ENCODE results near the gene DYNLRB1. TPM values are rescaled to one million over a fixed set of nuclear protein-coding genes. Genes with fewer than 3 reads are reported as not detected.
"Not testable (repeated sequence)": the region's sequence is repeated elsewhere in the genome, so short reads cannot be mapped to it uniquely, and the experiment has no call there.

Gene DYNLRB1
- total RNA-seq = 100 to 1,000 TPM in 1 of 2 experiments, 10 to 100 TPM in 1; 83.5 to 122 TPM

- peak; percentile 81 for ATAC-seq
- Mint-ChIP-seq H3K9me3 (ENCODE audit: low read depth) (no peaks in the 10 kb centered on the region), H3K27me3 (no peaks in the 10 kb centered on the region), H3K27ac (peak within 1 kb of the TSS; percentile 98), H3K4me3 (peak within 1 kb of the TSS; percentile 97), H3K36me3 (ENCODE audit: low read depth) (peaks cover 10% of the 10 kb centered on the region), H3K4me1 (peaks cover 35% of the 10 kb centered on the region)
- POLR2A ChIA-PET = interaction anchor here (0.7 to 2.4 kb wide), 7 partner anchors 15 to 471 kb away, joined by 3 to 9 read pairs (median 5); partner anchors contain the start of gene ITCH
- intact Hi-C loops (cut with DNase I, micrococcal nuclease) = loop anchor here (1.0 to 5.0 kb wide), 13 partner anchors 42 to 1436 kb away; partner anchors contain the start of genes ACSS2 (in 1 of the 2), AHCY (in 1 of the 2), EDEM2 (in 1 of the 2) and EIF2S2 (in 1 of the 2)
- peak; percentile 98 for DNase-seq
- CTCF ChIA-PET = interaction anchor here (0.7 to 7.8 kb wide), 13 partner anchors 10 to 287 kb away, joined by 3 to 82 read pairs (median 5); partner anchors contain the start of gene TP53INP2
Observed at GRCh38 chr20:34516247-34517113, at the start of gene DYNLRB1. Gene DYNLRB1, plus strand, starts transcription at chr20:34516422. Its CDS starts 37 bp downstream, at chr20:34516459.

DNA sequence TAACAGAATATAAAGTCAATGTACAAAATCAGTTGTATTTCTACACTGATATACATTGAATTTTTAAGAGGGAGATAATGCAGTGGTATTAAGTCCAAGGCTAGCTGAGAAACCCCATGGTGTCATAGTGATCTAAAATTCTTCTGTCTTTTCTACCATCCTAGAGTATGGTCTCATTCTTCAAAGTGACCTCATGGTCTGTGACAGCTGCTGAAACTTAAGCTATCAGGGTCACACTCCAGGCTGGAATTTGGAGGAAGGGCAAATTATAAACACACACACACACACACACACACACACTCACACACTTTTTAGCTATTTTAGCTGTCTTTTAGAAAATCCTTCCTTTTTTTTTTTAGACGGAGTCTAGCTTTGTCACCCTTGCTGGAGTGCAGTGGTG, 47.3 kb upstream of the DYNLRB1 start:
- H3K4me1 Mint-ChIP-seq = peaks cover 2% of the 10 kb centered on the region
- no peak for DNase-seq
- ChIA-PET POLR2A (no interaction called here), CTCF (interaction anchor here (0.9 to 3.5 kb wide), 3 partner anchors 9 to 156 kb away, joined by 3 to 20 read pairs (median 4); no protein-coding TSS in a partner anchor)
- H3K4me3 Mint-ChIP-seq = no peak overlapping the region
- H3K27me3 Mint-ChIP-seq = no peaks in the 10 kb centered on the region
- intact Hi-C loops (cut with DNase I, micrococcal nuclease) = no loop called here
- no peak overlapping the region for H3K27ac Mint-ChIP-seq
- ATAC-seq = no peak
- peaks cover 22% of the 10 kb centered on the region for H3K36me3 Mint-ChIP-seq (ENCODE audit: low read depth)
- H3K9me3 Mint-ChIP-seq (ENCODE audit: low read depth) = no peaks in the 10 kb centered on the region

DNA sequence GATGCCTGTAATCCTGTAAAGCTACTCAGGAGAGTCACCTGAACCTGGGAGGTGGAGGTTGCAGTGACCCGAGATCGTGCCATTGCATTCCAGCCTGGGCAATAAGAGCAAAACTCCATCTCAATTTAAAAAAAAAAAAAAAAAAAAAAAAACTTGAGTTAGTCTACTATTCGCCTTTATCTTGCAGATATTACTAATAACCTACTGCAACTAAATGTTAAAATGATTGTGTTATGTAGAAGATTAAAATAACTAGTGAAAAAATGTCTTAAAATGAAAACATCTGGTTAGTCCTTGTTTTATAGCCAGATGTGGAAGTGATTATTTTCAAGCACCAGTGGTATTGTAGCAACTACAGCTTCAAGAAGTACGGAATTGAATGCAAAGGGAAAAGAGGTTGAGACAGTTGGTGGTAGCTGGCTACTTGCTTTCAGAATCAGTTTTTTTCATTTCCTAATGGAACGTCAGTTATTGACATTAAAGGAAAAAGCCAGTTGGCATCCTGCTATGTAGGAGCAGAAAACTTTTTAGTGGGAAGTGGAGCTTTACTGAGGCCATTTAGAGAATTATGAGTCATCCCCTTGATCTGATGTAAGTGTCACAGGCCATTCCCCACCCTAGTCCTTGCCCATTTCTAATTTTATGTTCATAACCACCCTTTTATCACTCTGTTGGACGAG, 43.8 kb upstream of the DYNLRB1 start:
- Mint-ChIP-seq H3K9me3 (ENCODE audit: low read depth) (no peaks in the 10 kb centered on the region), H3K4me3 (no peak overlapping the region), H3K36me3 (ENCODE audit: low read depth) (peaks cover 30% of the 10 kb centered on the region), H3K27ac (no peak overlapping the region), H3K4me1 (peaks cover 6% of the 10 kb centered on the region), H3K27me3 (no peaks in the 10 kb centered on the region)
- POLR2A ChIA-PET = interaction anchor here (0.6 kb wide), 1 partner anchor 286 kb away, joined by 6 read pairs; no protein-coding TSS in a partner anchor
- DNase-seq = no peak
- CTCF ChIA-PET = interaction anchor here (2.2 kb wide), 1 partner anchor 159 kb away, joined by 17 read pairs; no protein-coding TSS in a partner anchor
- intact Hi-C loops (cut with DNase I, micrococcal nuclease) = no loop called here
- ATAC-seq = no peak

DNA sequence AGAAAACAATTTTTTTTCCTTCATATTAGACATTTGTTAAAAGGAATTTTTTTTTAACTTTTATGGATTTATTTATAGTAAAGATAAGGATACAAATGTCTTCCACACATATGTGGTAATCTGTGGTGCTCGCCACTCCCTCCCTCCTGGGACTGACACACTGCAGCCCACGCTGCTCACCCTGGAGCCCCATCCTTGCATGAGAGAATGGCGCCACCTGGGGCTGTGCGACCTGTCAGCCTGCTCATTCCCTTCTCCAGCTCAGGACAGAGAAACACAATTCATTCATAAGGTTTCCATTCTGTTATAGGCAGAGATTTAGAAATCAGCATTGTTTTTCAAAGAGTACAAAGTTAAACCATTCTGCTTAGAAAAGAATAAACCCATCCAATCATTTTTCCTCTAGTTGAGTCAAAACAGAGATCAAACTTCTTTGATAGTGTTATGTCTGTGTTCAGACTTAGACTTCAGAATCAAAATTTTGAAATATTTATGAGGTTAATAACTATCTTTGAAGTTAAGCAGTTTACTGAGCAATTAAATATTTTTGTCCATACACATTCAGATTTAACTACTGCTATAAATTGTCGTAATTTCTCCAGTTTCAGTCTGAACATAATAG, 42.8 kb upstream of the DYNLRB1 start:
- POLR2A ChIA-PET = interaction anchor here (0.6 kb wide), 1 partner anchor 285 kb away, joined by 6 read pairs; no protein-coding TSS in a partner anchor
- intact Hi-C loops (cut with DNase I, micrococcal nuclease) = loop anchor here (1.0 kb wide), 1 partner anchor 161 kb away; no protein-coding TSS in a partner anchor
- Mint-ChIP-seq H3K4me3 (no peak overlapping the region), H3K27ac (peak overlapping the region; percentile 37), H3K4me1 (peaks cover 6% of the 10 kb centered on the region), H3K36me3 (ENCODE audit: low read depth) (peaks cover 34% of the 10 kb centered on the region), H3K9me3 (ENCODE audit: low read depth) (no peaks in the 10 kb centered on the region), H3K27me3 (no peaks in the 10 kb centered on the region)
- CTCF ChIA-PET = interaction anchor here (0.5 to 2.2 kb wide), 4 partner anchors 9 to 296 kb away, joined by 3 to 17 read pairs (median 3); no protein-coding TSS in a partner anchor
- DNase-seq (peak; percentile 72), ATAC-seq (peak; percentile 61)

DNA sequence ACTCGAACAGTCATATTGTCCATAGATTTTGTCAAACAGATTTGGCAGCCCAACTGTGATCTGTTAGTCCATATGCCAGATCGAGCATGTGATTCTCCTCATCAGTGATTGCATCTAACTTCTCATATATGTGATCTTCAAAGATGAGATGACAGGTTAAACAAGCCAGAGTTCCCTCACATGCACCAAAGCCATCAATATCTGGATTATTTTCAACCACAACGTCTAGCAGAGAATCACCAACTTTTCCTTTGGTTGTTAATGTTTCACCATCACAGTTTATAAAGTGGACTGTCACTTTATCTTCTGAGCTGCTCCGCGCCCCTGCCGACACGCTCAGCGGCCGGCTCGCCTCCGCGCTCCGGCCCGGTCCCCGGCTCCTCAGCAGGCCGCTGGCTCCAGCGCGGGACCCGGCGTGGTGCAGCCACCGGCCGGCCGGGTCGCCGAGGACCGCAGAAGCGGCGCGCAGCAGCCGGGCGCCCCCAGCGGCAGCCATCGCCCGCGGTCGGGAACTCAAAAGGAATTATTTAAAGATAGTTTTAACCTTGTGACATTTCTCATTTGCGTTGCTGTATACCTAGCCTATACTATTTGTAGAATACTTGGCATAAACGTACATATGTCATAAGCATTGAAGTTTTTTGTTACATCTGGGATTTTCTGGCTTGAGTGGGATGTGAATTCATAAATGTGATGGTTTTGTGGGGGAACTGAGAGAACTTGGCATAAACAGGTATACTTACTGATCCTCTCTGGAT, 40.1 kb upstream of the DYNLRB1 start:
- no peak overlapping the region for H3K4me3 Mint-ChIP-seq
- H3K36me3 Mint-ChIP-seq (ENCODE audit: low read depth) = peaks cover 48% of the 10 kb centered on the region
- peak; percentile 42 for ATAC-seq
- no peaks in the 10 kb centered on the region for H3K27me3 Mint-ChIP-seq
- ChIA-PET POLR2A (no interaction called here), CTCF (interaction anchor here (0.6 to 4.4 kb wide), 5 partner anchors 13 to 633 kb away, joined by 3 to 20 read pairs (median 5); no protein-coding TSS in a partner anchor)
- H3K27ac Mint-ChIP-seq = no peak overlapping the region
- peak; percentile 59 for DNase-seq
- H3K9me3 Mint-ChIP-seq (ENCODE audit: low read depth) = no peaks in the 10 kb centered on the region
- peaks cover 6% of the 10 kb centered on the region for H3K4me1 Mint-ChIP-seq
- intact Hi-C loops (cut with DNase I, micrococcal nuclease) = no loop called here

DNA sequence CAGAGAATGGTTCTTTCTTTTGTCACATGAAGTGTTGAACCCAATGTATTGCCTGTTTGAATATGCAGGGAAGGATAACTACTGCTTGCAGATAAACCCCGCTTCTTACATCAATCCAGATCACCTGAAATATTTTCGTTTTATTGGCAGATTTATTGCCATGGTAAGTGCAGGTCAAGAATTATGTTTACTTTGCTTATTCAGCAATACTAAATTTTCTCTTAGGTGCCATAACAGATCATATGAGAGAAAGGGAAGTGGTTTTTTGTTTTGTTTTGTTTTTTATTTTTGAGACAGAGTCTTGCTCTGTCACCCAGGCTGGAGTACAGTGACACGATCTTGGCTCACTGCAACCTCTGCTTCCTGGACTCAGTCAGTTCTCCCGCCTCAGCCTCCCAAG, 36.6 kb upstream of the DYNLRB1 start:
- ChIA-PET POLR2A (no interaction called here), CTCF (no interaction called here)
- peaks cover 61% of the 10 kb centered on the region for H3K36me3 Mint-ChIP-seq (ENCODE audit: low read depth)
- H3K4me1 Mint-ChIP-seq = peaks cover 5% of the 10 kb centered on the region
- no peaks in the 10 kb centered on the region for H3K27me3 Mint-ChIP-seq
- no peak overlapping the region for H3K4me3 Mint-ChIP-seq
- DNase-seq (no peak), ATAC-seq (no peak)
- H3K9me3 Mint-ChIP-seq (ENCODE audit: low read depth) = no peaks in the 10 kb centered on the region
- intact Hi-C loops (cut with DNase I, micrococcal nuclease) = no loop called here
- no peak overlapping the region for H3K27ac Mint-ChIP-seq

DNA sequence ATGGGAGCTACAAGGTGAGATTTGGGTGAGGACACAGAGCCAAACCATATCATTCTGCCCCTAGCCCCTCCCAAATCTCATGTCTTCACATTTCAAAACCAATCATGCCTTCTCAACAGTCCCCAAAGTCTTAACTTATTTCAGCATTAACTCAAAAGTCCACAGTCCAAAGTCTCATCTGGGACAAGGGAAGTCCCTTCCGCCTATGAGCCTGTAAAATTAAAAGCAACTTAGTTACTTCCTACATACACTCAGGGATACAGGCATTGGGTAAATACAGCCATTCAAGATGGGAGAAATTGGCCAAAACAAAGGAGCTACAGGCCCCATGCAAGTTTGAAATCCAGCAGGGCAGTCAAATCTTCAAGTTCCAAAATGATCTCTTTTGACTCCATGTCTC, 34.1 kb upstream of the DYNLRB1 start:
- CTCF ChIA-PET = interaction anchor here (0.7 to 1.1 kb wide), 2 partner anchors 8 to 169 kb away, joined by 3 to 5 read pairs; no protein-coding TSS in a partner anchor
- DNase-seq; H3K27ac Mint-ChIP-seq; H3K27me3 Mint-ChIP-seq; H3K9me3 Mint-ChIP-seq (ENCODE audit: low read depth); POLR2A ChIA-PET; H3K4me3 Mint-ChIP-seq; H3K4me1 Mint-ChIP-seq; intact Hi-C loops (cut with DNase I, micrococcal nuclease); ATAC-seq: not testable (repeated sequence)
- H3K36me3 Mint-ChIP-seq (ENCODE audit: low read depth) = peaks cover 50% of the 10 kb centered on the region

DNA sequence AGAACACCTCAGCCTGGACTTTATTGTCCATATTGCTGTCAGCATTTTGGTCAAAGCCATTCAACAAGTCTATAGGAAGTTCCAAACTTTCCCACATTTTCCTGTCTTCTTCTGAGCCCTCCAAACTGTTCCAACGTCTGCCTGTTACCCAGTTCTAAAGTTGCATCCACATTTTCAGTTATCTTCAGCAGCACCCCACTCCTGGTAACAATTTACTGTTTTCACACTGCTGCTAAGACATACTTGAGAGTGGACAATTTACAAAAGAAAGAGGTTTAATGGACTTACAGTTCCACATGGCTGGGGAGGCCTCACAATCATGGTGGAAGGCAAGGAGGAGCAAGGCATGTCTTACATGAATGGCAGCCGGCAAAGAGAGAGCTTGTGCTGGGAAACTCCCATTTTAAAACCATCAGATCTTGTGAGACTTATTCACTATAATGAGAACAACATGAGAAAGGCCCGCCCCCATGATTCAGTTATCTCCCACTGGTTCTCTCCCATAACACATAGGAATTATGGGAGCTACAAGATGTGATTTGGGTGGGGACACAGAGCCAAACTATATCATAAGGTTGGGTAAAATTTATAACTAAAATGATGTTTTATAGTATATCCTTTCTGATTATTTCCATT, 32.5 kb upstream of the DYNLRB1 start:
- CTCF ChIA-PET = interaction anchor here (1.8 kb wide), 1 partner anchor 32 kb away, joined by 7 read pairs; the partner anchor contains the start of gene DYNLRB1
- H3K36me3 Mint-ChIP-seq (ENCODE audit: low read depth) = peaks cover 47% of the 10 kb centered on the region
- POLR2A ChIA-PET; H3K9me3 Mint-ChIP-seq (ENCODE audit: low read depth); ATAC-seq; intact Hi-C loops (cut with DNase I, micrococcal nuclease); DNase-seq; H3K27me3 Mint-ChIP-seq; H3K4me1 Mint-ChIP-seq; H3K4me3 Mint-ChIP-seq: not testable (repeated sequence)
- H3K27ac Mint-ChIP-seq = peak overlapping the region; percentile 8

DNA sequence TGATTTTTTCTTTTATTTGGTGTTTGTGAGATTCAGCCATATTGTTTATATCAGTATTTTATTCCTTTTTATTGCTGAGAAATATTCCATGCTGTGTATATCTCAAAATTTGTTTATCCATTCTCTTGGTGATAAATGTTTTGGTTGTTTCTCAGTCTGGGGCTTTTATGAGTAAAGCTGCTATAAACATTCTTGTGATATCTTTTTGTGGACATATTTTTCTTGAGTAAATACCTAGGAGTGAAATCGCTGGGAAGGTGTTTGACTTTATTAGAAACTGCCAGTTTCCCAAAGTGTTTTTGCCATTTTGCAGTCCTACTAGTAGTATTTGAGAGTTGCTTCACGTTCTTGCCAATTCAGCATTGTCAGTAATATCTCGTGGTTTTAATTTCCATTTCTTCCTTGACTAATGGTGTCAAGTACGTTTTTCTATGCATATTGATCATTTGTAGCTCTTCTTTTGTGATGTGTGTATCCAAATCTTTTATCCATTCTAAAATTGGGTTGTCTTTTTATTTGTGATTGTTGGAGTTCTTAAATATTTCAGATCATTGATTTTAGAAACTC, 31.1 kb upstream of the DYNLRB1 start:
- CTCF ChIA-PET = interaction anchor here (0.9 to 1.8 kb wide), 5 partner anchors 31 to 173 kb away, joined by 3 to 7 read pairs (median 6); partner anchors contain the start of gene DYNLRB1

More for the DNA sequence above, 31.1 kb upstream of the DYNLRB1 start:
- H3K9me3 Mint-ChIP-seq (ENCODE audit: low read depth) = no peaks in the 10 kb centered on the region
- no peak overlapping the region for H3K4me3 Mint-ChIP-seq
- intact Hi-C loops (cut with DNase I, micrococcal nuclease) = no loop called here
- no peak for DNase-seq
- peaks cover 44% of the 10 kb centered on the region for H3K36me3 Mint-ChIP-seq (ENCODE audit: low read depth)
- no peak overlapping the region for H3K27ac Mint-ChIP-seq
- no peaks in the 10 kb centered on the region for H3K27me3 Mint-ChIP-seq
- H3K4me1 Mint-ChIP-seq = no peaks in the 10 kb centered on the region
- no peak for ATAC-seq
- POLR2A ChIA-PET = no interaction called here

Measured in activated CD4-positive, alpha-beta T cell treated with anti-CD3 and anti-CD28 coated beads for 36 hours (primary cell).